ENCODE results near the gene ARMH1. TPM values are rescaled to one million over a fixed set of nuclear protein-coding genes. Genes with fewer than 3 reads are reported as not detected.

Gene ARMH1
- total RNA-seq, 6 experiments from 2014 or later = 0.14 to 0.41 (median 0.32) TPM; not detected in 2

DNA sequence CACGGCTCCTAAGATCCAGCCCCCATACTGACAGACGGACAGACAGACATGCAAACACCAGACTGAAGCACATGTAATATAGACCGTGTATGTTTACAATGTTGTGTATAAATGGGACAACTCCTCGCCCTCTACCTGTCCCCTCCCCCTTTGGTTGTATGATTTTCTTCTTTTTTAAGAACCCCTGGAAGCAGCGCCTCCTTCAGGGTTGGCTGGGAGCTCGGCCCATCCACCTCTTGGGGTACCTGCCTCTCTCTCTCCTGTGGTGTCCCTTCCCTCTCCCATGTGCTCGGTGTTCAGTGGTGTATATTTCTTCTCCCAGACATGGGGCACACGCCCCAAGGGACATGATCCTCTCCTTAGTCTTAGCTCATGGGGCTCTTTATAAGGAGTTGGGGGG is 23.4 kb upstream of the ARMH1 start:
- H3K4me1 Mint-ChIP-seq (ENCODE audit: low read depth) = peaks cover 14% of the 10 kb centered on the region
- no peaks in the 10 kb centered on the region; the same call in 1 of the 2 replicates for H3K27me3 Mint-ChIP-seq (ENCODE audit: insufficient read depth)
- DNase-seq = no peak
- H3K27ac Mint-ChIP-seq = no peak overlapping the region
- TF ChIP-seq, protein P1, sequence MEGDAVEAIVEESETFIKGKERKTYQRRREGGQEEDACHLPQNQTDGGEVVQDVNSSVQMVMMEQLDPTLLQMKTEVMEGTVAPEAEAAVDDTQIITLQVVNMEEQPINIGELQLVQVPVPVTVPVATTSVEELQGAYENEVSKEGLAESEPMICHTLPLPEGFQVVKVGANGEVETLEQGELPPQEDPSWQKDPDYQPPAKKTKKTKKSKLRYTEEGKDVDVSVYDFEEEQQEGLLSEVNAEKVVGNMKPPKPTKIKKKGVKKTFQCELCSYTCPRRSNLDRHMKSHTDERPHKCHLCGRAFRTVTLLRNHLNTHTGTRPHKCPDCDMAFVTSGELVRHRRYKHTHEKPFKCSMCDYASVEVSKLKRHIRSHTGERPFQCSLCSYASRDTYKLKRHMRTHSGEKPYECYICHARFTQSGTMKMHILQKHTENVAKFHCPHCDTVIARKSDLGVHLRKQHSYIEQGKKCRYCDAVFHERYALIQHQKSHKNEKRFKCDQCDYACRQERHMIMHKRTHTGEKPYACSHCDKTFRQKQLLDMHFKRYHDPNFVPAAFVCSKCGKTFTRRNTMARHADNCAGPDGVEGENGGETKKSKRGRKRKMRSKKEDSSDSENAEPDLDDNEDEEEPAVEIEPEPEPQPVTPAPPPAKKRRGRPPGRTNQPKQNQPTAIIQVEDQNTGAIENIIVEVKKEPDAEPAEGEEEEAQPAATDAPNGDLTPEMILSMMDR (IDR thresholded peaks at IDR 0.05) = peak; percentile 24; the same call in 1 of the 2 replicates
- no peaks in the 10 kb centered on the region for H3K9me3 Mint-ChIP-seq
- H3K4me3 Mint-ChIP-seq = no peak overlapping the region
- H3K36me3 Mint-ChIP-seq (ENCODE audit: low read depth) = peaks cover 8% of the 10 kb centered on the region

- Mint-ChIP-seq H3K27ac (peak overlapping the region; percentile 44), H3K4me3 (no peak overlapping the region)
These were observed 21.9 kb upstream of the ARMH1 start for GRCh38 chr1:44652445-44653106.

DNA sequence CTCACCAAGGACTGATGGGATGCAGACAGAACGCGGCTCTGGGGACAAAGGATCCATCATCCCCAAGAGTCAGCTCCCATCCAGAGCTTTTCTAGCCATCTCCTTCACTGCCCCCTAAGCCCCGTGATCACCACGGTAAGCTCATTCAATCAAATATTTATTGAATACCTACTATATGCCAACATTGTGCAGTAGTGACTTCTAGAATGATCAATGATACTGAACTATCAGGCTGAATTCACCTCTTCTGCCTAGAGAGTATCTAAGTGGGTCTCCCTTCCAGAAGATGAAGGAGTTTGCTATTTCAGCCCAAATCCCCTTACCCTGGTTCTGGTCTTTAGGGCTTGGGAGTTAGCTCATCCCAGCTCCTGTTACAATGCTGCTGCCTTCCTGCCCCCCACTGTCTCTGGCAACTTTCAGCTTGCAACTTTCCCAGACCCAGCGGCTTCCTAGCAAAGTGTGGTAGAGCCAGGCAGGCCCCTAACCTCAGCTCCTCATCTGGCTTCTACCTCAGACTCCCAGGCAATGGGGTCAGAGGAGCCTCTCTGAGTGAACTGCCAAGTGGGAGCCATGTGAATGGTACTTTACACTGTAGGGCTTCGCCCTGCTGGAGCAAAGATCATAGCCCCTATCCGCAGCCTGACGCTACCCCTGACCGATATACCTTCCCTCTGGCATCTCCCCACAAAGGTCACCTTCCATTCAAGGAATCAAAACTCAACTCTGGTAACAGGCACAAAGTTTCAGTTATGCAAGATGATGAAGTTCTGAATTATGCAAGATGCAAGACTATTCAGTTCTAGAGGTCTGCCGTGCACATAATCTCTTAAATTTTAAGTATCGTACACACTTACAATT is 21.2 kb upstream of the ARMH1 start:
- peaks cover 8% of the 10 kb centered on the region for H3K4me1 Mint-ChIP-seq (ENCODE audit: low read depth)
- H3K4me3 Mint-ChIP-seq = no peak overlapping the region
- no peaks in the 10 kb centered on the region; the same call in 1 of the 2 replicates for H3K27me3 Mint-ChIP-seq (ENCODE audit: insufficient read depth)
- TF ChIP-seq, protein P1 (IDR thresholded peaks at IDR 0.05) = peak; percentile 68
- no peak overlapping the region for H3K27ac Mint-ChIP-seq
- no peaks in the 10 kb centered on the region for H3K9me3 Mint-ChIP-seq
- no peak for DNase-seq
- H3K36me3 Mint-ChIP-seq (ENCODE audit: low read depth) = peaks cover 8% of the 10 kb centered on the region

More at GRCh38 chr1:44652445-44653106, 21.9 kb upstream of the ARMH1 start:
- peaks cover 8% of the 10 kb centered on the region for H3K36me3 Mint-ChIP-seq (ENCODE audit: low read depth)
- peaks cover 14% of the 10 kb centered on the region for H3K4me1 Mint-ChIP-seq (ENCODE audit: low read depth)
- no peaks in the 10 kb centered on the region; the same call in 1 of the 2 replicates for H3K27me3 Mint-ChIP-seq (ENCODE audit: insufficient read depth)
- peak; percentile 47 for DNase-seq
- TF ChIP-seq, protein P1 (IDR thresholded peaks at IDR 0.05) = peak; percentile 99
- no peaks in the 10 kb centered on the region for H3K9me3 Mint-ChIP-seq

- TF ChIP-seq, protein P1 (IDR thresholded peaks at IDR 0.05) = no peak
These were observed 19.8 kb upstream of the ARMH1 start for GRCh38 chr1:44654621-44655187.

GRCh38 chr1:44655609-44656008 is 18.9 kb upstream of the ARMH1 start:
- no peaks in the 10 kb centered on the region; the same call in 1 of the 2 replicates for H3K27me3 Mint-ChIP-seq (ENCODE audit: insufficient read depth)
- H3K9me3 Mint-ChIP-seq = no peaks in the 10 kb centered on the region
- H3K4me1 Mint-ChIP-seq (ENCODE audit: low read depth) = no peaks in the 10 kb centered on the region
- TF ChIP-seq, protein P1 (IDR thresholded peaks at IDR 0.05) = peak; percentile 88
- peaks cover 8% of the 10 kb centered on the region for H3K36me3 Mint-ChIP-seq (ENCODE audit: low read depth)
- no peak overlapping the region for H3K4me3 Mint-ChIP-seq
- no peak for DNase-seq
- no peak overlapping the region for H3K27ac Mint-ChIP-seq

More at GRCh38 chr1:44654621-44655187, 19.8 kb upstream of the ARMH1 start:
- DNase-seq = no peak
- Mint-ChIP-seq H3K4me3 (no peak overlapping the region), H3K27me3 (ENCODE audit: insufficient read depth) (no peaks in the 10 kb centered on the region; the same call in 1 of the 2 replicates), H3K9me3 (no peaks in the 10 kb centered on the region), H3K27ac (no peak overlapping the region), H3K36me3 (ENCODE audit: low read depth) (peaks cover 8% of the 10 kb centered on the region), H3K4me1 (ENCODE audit: low read depth) (no peaks in the 10 kb centered on the region)

All from HFFc6 (cell line).